GM12872 (cell line): ENCODE results near the gene WDR1.

Experiments
- CTCF ChIP-seq: IDR thresholded peaks from 3 replicates; pipeline ENCODE4 v1.5.1; 2011; ENCODE audit warnings: low read depth, mild to moderate bottlenecking, low read length, moderate library complexity; ENCODE audit not compliant: insufficient read depth

The WDR1 gene

DNA sequence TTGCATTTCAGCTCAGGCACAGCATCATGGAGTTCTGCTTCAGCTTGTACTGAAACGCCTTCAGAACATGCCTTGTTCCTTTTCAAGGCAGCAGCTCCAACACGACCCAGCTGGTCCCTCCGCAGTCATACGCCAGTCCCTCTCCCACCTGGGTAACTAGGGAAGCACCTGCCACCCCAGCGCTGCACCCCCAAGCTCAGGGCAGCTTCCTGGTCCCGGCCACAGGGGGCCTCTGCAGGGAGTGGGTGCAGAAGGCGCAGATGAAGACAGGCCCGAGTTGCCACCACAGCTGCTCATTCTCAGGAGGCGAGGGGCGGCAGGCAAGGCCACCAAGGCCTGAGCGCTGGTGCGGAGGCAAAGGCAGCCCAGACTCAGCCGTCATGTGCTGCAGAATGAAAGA, 21.8 kb downstream of the WDR1 start:
- TF ChIP-seq CTCF, result no peak

DNA sequence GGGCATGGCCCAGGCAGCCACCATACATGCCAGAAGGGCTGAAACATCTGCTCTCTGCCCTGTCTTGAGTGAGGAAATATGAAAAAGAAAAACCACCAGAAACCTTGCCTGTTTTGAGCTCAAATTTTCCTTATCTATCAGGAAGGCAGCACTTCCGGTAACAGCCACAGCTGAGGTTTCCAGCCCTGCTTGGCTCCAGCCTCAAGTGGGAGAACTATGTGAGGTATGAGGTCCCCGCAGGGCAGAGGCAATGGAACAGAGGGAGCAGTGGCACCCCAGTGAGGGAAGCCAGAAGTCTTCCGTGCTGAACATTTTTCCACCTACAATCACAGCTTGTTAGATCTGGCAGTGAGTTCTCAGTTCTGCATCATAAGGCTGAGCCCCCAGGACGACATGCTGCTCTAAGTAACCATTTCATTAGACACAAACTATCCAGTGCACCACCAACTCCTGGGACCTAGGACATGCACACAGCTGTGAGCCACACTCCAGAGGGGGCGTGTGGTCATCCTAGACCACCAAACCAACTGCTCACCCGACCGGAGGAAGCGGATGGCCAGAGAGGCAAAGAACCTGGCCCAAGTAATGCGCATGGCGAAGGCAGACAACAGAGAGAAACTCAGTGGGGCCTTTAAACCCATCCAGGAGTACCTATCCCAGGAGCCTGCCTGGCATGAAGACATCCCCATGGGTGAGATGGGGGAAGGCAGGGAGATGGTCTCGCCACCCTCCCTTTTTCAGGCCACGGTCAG, 22.6 kb downstream of the WDR1 start:
- no peak for TF ChIP-seq CTCF

DNA sequence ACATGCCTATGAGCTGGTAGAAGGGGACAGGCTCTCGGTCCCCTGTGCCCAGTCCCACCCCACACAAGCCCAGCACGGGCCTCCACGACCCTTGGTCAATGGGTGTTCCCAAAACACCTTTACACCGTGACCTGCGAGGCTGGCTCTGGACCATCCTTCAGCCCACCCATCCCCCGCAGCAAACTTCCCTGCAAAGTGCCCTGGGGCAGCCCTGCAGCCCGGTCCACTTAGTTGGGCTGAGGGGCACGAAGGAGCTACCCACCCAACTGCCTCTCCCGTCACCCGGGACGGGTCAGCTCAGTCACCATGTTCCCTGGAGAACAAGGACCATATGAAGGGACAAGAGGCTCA, 23.4 kb downstream of the WDR1 start:
- TF ChIP-seq CTCF, result no peak

DNA sequence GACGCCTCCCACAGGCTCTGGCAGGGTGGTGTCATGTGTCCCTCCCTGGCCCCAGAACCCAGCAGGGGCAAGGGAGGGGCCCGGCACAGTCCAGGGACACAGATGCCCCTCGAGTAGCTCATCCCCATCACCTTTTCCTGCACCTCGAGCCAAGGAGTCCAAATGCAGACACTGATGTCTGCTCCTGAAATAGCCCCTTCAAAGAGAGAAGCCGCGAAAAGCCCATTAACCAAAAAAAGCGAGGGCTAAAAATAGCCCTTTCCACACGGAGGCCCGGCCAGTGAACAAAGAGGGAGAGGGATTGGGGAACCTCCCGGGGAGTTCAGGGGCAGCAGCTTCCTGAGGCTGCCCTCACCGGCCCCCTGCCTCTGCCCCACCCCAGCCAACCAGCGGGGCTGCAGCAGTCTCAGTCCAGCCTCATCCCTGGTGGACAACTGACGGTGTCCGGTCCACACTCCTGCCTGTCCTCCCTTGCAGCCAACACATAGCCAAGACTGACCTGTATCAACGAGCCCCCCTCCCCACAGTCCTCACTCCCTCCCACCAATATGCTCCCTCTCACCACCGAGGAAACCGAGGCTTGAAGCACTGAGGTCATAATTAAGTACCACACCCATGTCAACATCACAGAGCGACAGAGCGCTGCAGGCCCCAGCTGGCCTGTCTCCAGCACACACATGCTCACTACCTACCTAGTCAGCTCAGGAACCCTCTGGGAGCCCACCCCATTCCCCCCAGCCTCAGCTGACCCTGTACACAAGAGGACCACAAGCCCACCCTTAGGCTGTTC, 23.9 kb downstream of the WDR1 start:
- TF ChIP-seq CTCF, result no peak

DNA sequence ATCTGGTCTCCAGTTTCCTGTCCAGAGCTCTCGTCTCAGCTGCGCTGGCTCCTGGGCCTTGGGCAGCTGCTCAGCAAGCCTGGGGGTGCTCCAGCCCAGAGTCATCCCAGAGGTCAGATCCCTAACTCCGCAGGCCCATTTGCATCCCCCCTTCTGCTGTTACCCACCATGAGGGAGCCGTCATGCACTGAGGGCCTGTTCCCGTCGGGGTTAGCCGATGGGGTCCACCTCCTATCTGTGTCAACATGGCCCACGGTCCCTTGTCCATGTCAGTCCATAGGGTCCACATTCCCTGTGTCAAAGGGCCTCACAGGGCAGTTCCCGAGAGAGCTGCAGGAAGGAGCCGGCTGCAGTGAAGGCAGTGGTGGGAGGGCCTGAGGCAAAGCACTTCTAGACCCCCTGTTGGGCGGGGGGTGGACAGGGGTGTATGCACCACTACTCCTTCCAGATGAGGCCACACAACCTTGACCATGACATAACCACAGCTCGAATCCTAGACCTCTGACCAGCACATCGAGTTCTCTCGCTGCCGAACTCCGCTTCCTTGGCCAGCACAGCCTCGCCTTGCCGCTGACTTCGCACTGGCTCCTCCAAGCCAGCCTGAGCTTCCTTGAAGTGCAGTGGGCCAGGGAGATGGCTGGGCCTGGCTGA, 24.9 kb downstream of the WDR1 start:
- no peak for TF ChIP-seq CTCF

- no peak for TF ChIP-seq CTCF
Measured at GRCh38 chr4:10090467-10091250, 25.9 kb downstream of the WDR1 start.

- TF ChIP-seq CTCF, result peak; percentile 33; the same call in 2 of the 3 replicates
Measured at GRCh38 chr4:10089346-10089745, 27.3 kb downstream of the WDR1 start.
